CD4-positive, CD25-positive, alpha-beta regulatory T cell (primary cell): ENCODE measurements around the gene TTC7B. TPM values are rescaled to one million over a fixed set of nuclear protein-coding genes. Genes with fewer than 3 reads are reported as not detected.

Source experiments
- ATAC-seq, 2 donors: fragments of 150-1000 bp; cut with Tn5 transposase; one replicate each; pipeline ENCODE4 v1.10.0; 2021; ENCODE audit warnings: low read depth in 2 of 2, moderate number of reproducible peaks in 2 of 2, moderate library complexity in 1 of 2
- DNase-seq, 3 donors: peaks; one replicate each; pipeline versions ENCODE4 v3.0.0 to v3.0.0-alpha.2; 2012 to 2022; ENCODE audit warnings: mixed read lengths in 1 of 3
- H3K27ac ChIP-seq: one replicate; pipeline ENCODE4 v1.7.0; 2013; ENCODE audit warnings: mild to moderate bottlenecking, low read length; ENCODE audit not compliant: insufficient read depth, poor library complexity, severe bottlenecking
- H3K27me3 ChIP-seq: one replicate; pipeline ENCODE4 v1.7.0; 2013; ENCODE audit warnings: low read length; ENCODE audit not compliant: control insufficient read depth, insufficient read depth
- H3K36me3 ChIP-seq: one replicate; pipeline ENCODE4 v1.7.0; 2013; ENCODE audit warnings: mild to moderate bottlenecking, low read length, moderate library complexity; ENCODE audit not compliant: control insufficient read depth, insufficient read depth
- H3K4me1 ChIP-seq: 2 replicates; pipeline ENCODE4 v1.7.0; 2013; ENCODE audit warnings: mild to moderate bottlenecking, low read length; ENCODE audit not compliant: insufficient read depth, control insufficient read depth, poor library complexity, severe bottlenecking
- H3K4me3 ChIP-seq: one replicate; pipeline ENCODE4 v1.7.0; 2013; ENCODE audit warnings: low read depth, mild to moderate bottlenecking, low read length, moderate library complexity
- H3K9me3 ChIP-seq, 2 experiments: 1 replicate in 1 of 2; 2 replicates in 1 of 2; pipeline ENCODE4 v1.7.0; 2013; ENCODE audit warnings: low read length in 2 of 2, mild to moderate bottlenecking in 1 of 2, moderate library complexity in 1 of 2; ENCODE audit not compliant: control insufficient read depth in 2 of 2
- H3K27ac Mint-ChIP-seq, 3 donors: one replicate each; pipeline ENCODE4 v1.8.0; 2020 to 2022; ENCODE audit warnings: mild to moderate bottlenecking in 3 of 3, mixed read lengths in 3 of 3, moderate library complexity in 2 of 3
- H3K27me3 Mint-ChIP-seq: one replicate; pipeline ENCODE4 v1.8.0; 2022; ENCODE audit warnings: mild to moderate bottlenecking, mixed read lengths
- H3K36me3 Mint-ChIP-seq: one replicate; pipeline ENCODE4 v1.8.0; 2020; ENCODE audit warnings: mixed read lengths
- H3K4me1 Mint-ChIP-seq, 4 donors: one replicate each; pipeline ENCODE4 v1.8.0; 2020 to 2022; ENCODE audit warnings: mixed read lengths in 4 of 4, mild to moderate bottlenecking in 1 of 4
- H3K4me3 Mint-ChIP-seq, 4 donors: one replicate each; pipeline ENCODE4 v1.8.0; 2020 to 2022; ENCODE audit warnings: mild to moderate bottlenecking in 4 of 4, mixed read lengths in 4 of 4, moderate library complexity in 3 of 4
- H3K9me3 Mint-ChIP-seq, 7 donors: one replicate each; pipeline ENCODE4 v1.8.0; 2020 to 2022; ENCODE audit warnings: mixed read lengths in 7 of 7, mild to moderate bottlenecking in 3 of 7, moderate library complexity in 2 of 7
- polyA plus RNA-seq, 4 donors: library from polyadenylated mRNA; unstranded; fragments of 300-500 nt; fragmentation: Illumina TruSeq; gene quantifications; one replicate each; pipeline ENCODE4 v1.2.3, GENCODE V29; 2021
- total RNA-seq: library from RNA; stranded (reverse); gene quantifications from one replicate; pipeline ENCODE4 v1.2.3, GENCODE V29; 2022

Gene TTC7B
- total and polyA plus RNA-seq, 5 donors from 2014 or later, result 0.88 to 7.8 (median 1.0) TPM

DNA sequence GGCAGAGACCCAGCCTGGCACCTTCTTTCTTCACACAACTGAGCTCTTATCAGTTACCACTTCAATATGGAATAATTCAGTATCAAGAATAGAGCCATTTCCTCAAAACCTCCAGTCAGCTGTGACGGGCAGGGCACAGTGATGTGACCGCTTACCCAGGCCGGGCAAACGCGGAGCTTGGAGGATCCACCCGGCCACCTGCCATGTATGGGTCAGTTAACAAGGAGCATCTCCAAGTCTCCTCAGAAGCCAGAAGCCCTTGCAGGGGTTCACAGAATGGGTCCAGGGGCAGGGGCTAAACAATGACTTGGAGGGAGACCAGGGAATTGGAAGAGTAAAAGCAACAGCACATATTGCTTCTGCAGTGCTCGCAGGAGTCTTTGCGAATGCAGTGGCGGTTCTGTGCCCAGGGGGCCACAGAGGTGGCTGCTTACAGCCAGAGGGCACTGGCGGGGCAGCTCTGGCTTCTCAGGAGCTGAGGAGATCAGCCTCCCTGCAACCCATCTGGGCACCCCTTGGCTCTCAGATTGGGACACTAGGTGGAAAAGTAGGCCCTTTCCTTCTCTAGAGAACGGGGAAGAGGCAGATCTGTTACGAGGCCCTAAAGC is 257.1 kb downstream of the TTC7B start:
- Mint-ChIP-seq H3K4me3 (no peak overlapping the region), H3K36me3 (no peaks in the 10 kb centered on the region), H3K27ac (no peak overlapping the region), H3K4me1 (no peaks in the 10 kb centered on the region), H3K27me3 (no peaks in the 10 kb centered on the region), H3K9me3 (no peaks in the 10 kb centered on the region)
- Histone ChIP-seq H3K36me3 (no peaks in the 10 kb centered on the region), H3K27me3 (no peaks in the 10 kb centered on the region), H3K9me3 (no peaks in the 10 kb centered on the region), H3K27ac (no peak overlapping the region), H3K4me3 (no peak overlapping the region), H3K4me1 (no peaks in the 10 kb centered on the region)
- ATAC-seq, result no peak
- DNase-seq, result no peak

DNA sequence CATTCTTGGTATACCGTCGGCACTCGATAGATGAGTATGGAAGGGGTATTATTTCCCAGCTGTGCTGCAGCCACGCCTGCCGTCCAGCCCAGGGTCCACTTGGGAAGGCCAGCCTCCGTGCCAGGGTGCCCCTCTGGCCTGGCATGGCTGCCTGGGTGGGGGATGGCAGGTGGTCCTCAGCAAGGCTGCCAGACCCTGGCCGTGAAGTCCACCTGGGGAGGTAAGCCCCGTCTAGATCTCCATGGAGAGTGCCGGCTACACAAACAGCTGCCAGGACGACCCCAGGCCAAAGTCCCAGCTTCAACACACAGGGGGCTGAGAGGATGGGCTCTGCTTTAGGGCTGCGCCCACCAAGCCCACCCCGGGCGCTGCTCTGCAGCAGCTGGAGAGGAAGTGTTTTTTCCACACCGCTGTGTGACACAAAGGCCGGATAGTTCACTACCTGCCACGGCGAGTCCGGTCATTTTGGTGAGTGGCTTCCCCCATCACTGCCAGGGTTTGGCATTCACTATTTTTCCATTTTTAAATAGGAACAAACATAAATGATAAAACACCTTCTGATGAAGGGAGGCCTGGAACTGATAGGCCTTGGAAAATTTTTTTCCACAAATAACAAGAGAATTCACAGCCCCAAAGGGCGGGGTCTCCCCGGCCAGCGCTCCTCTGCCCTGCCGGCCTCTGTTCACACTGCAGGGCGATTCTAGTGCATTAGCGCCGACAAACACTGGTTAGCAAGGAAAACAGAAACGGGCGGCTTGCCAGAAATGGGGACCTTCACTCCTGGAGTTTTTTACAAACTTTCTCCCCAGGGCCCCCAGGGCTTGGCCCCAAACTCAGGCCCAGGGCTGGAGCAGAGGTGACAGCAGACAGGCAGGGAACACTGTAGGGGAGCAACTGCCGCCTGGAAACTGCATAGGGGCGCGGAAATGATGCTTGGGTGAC is 257.9 kb downstream of the TTC7B start:
- no peak overlapping the region for H3K27ac Mint-ChIP-seq

DNA sequence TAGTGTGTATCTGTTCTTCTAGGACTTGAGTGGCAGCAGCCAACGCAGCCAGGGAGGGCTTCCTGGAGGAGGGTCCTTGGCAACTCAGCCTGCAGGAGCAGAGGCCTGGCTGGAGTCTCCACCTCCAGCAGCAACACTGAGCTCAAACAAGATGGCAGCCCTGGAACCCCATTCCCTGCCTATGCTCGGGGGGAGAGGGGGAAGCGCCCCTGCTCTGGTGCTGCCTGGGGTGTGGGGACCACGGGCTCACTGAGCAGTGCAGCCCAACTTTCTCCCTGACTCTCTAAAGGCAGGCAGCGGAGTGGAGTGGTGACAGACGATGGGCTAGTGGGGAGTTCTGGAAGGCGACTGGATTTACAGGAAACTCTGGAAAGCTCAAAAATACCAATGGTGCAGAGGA is 258.7 kb downstream of the TTC7B start:
- no peaks in the 10 kb centered on the region for H3K9me3 ChIP-seq
- H3K36me3 Mint-ChIP-seq, result no peaks in the 10 kb centered on the region
- H3K36me3 ChIP-seq, result no peaks in the 10 kb centered on the region
- ATAC-seq (no peak), DNase-seq (no peak)
- H3K9me3 Mint-ChIP-seq, result no peaks in the 10 kb centered on the region
- H3K4me1 ChIP-seq, result no peaks in the 10 kb centered on the region
- no peak overlapping the region for H3K27ac ChIP-seq
- H3K27ac Mint-ChIP-seq, result no peak overlapping the region
- no peaks in the 10 kb centered on the region for H3K4me1 Mint-ChIP-seq
- no peak overlapping the region for H3K4me3 Mint-ChIP-seq
- no peak overlapping the region for H3K4me3 ChIP-seq
- no peaks in the 10 kb centered on the region for H3K27me3 ChIP-seq
- H3K27me3 Mint-ChIP-seq, result no peaks in the 10 kb centered on the region

More for the DNA sequence above, 257.9 kb downstream of the TTC7B start:
- no peaks in the 10 kb centered on the region for H3K4me1 ChIP-seq
- Mint-ChIP-seq H3K4me1 (no peaks in the 10 kb centered on the region), H3K36me3 (no peaks in the 10 kb centered on the region), H3K27me3 (no peaks in the 10 kb centered on the region), H3K9me3 (no peaks in the 10 kb centered on the region), H3K4me3 (no peak overlapping the region)
- no peak overlapping the region for H3K4me3 ChIP-seq
- no peak for DNase-seq
- H3K9me3 ChIP-seq, result no peaks in the 10 kb centered on the region
- H3K36me3 ChIP-seq, result no peaks in the 10 kb centered on the region
- no peak for ATAC-seq
- H3K27me3 ChIP-seq, result no peaks in the 10 kb centered on the region
- no peak overlapping the region for H3K27ac ChIP-seq

DNA sequence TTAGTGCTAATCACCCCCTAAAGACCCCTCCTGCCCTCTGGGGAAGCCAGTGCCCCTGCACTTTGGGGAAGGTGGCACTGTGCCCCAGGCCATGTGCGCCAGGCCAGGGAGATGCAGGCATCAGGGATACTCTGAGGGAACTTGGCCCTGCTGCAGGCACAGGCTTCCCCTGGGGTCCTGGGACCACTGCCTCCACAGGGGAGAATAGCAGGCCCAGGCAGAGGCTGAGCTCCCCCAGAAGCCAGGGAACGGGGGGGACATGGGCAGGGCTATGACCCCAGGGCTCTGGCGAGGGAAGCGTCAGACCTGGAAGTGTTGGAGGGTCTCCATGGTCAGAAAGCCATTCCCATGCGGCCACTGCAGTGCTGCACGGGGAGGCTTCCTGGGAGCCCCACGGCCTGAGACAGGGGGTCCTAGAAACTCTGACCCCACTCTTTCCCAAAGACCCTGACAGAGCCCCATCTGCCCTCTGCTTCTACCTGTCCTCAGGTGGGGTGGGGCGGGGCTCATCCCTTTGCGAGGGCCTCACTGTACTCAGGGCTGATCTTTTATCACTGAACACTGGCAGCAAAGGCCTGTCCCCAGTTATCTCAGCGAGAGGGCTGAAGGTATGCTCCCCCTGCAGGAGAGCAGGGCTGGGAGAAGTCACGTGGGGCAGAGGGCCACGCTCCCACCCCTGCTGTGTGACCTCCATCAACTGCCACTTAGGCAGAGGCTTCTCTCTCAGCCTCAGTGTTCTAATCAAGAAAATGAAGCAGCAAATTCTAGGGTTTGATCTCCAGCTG is 259.4 kb downstream of the TTC7B start:
- Mint-ChIP-seq H3K9me3 (no peaks in the 10 kb centered on the region), H3K36me3 (no peaks in the 10 kb centered on the region), H3K4me3 (no peak overlapping the region), H3K27ac (no peak overlapping the region), H3K4me1 (no peaks in the 10 kb centered on the region), H3K27me3 (no peaks in the 10 kb centered on the region)
- no peak for DNase-seq
- no peaks in the 10 kb centered on the region for H3K27me3 ChIP-seq
- no peak overlapping the region for H3K4me3 ChIP-seq
- H3K9me3 ChIP-seq, result no peaks in the 10 kb centered on the region
- no peak overlapping the region for H3K27ac ChIP-seq
- H3K4me1 ChIP-seq, result no peaks in the 10 kb centered on the region
- ATAC-seq, result no peak
- no peaks in the 10 kb centered on the region for H3K36me3 ChIP-seq

DNA sequence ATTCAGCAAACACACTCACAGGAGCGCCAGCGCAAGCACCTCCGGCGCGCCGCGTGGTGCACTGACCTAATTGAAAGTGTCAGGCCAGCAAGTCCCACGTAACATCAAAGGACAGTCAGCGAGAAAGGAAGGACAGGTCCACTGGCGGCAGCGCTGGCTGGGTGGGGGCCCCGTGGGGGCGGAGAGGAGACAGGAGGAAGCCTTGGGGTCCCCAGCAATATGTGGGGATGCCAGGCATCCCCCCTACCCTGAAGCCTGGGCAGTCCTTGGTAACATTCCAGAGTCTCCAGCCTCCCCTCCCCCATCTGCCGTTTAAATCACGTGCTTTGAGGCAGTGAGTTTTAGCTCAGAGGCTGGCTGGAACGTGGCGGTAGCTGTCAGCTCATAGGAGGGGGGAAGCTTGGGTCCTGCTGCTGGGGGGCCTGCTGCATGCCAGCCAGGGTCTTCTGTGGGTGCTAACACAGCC is 260.2 kb downstream of the TTC7B start:
- Histone ChIP-seq H3K27me3 (no peaks in the 10 kb centered on the region), H3K4me3 (no peak overlapping the region), H3K27ac (no peak overlapping the region), H3K36me3 (no peaks in the 10 kb centered on the region), H3K9me3 (no peaks in the 10 kb centered on the region), H3K4me1 (no peaks in the 10 kb centered on the region)
- DNase-seq (no peak), ATAC-seq (no peak)
- Mint-ChIP-seq H3K4me1 (no peaks in the 10 kb centered on the region), H3K27ac (no peak overlapping the region), H3K4me3 (no peak overlapping the region), H3K27me3 (no peaks in the 10 kb centered on the region), H3K36me3 (no peaks in the 10 kb centered on the region), H3K9me3 (no peaks in the 10 kb centered on the region)

DNA sequence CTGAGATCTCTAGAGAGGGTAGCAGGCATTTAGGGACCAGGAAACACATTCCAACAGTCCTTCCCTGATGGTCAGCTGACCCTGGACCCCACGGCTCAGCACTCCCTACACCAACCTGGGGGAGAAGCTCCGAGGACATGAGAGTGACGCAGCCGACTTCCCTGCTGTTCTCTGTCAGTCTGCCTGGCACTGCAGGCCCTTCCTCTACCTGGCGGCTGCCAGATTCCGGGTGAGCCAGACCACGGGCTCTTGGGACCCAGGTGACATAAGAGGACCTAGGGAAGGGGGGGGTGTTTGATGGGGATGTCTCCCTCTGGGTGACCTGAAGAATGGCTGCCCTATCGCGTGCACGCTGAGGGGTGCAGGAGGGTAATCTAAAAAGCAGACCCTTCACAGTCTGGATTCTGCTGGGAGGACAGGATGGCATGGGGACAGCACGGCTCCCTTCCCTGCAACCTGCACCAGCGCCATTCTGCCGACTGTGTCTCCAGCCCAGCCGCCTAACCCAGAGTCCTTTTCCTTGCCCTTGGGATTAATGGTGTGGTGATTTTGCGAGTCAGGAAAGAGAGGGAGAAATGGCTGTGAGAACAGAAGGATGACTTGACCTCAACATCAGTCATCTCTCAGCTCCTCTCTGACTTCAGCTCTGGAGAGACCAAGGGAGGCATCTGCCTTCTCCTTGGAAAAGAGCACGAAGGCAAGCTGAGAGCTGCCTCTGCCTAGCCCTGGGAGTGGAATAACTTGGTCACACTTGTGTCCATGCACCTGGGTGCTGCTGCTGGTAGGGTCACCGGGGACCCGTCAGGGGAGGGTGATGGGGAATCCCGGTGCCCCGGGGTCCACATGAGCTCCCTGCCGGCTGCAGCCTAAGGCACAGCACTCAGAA is 260.9 kb downstream of the TTC7B start:
- no peaks in the 10 kb centered on the region for H3K9me3 Mint-ChIP-seq
- no peaks in the 10 kb centered on the region for H3K27me3 Mint-ChIP-seq
- H3K27ac Mint-ChIP-seq, result no peak overlapping the region
- H3K4me3 Mint-ChIP-seq, result no peak overlapping the region
- no peak overlapping the region for H3K27ac ChIP-seq
- DNase-seq (no peak), ATAC-seq (no peak)
- H3K4me1 Mint-ChIP-seq, result no peaks in the 10 kb centered on the region
- no peaks in the 10 kb centered on the region for H3K9me3 ChIP-seq
- no peaks in the 10 kb centered on the region for H3K36me3 ChIP-seq
- H3K36me3 Mint-ChIP-seq, result no peaks in the 10 kb centered on the region
- H3K4me1 ChIP-seq, result no peaks in the 10 kb centered on the region
- no peak overlapping the region for H3K4me3 ChIP-seq
- no peaks in the 10 kb centered on the region for H3K27me3 ChIP-seq

DNA sequence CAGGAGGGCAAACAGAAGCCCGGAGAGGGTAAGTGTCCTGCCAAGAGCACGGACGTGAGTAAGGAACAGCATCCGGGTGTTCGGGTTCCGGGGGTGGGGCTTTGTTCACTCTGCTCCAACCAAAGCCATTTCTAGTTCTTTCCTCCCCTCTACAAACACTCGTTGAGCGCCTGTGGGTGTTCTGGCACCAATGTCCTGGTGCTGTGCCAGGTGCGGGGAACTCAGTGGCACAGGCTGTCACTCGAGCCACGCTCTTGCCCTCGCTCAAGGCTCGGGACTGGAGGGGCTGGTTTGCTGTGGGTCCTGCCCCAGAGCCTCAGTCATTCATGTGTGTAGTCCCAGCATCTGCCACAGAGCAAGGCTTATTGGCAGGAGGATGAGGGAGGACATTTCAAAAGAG is 261.9 kb downstream of the TTC7B start:
- Histone ChIP-seq H3K9me3 (no peaks in the 10 kb centered on the region), H3K36me3 (no peaks in the 10 kb centered on the region), H3K27ac (no peak overlapping the region), H3K27me3 (no peaks in the 10 kb centered on the region), H3K4me1 (no peaks in the 10 kb centered on the region), H3K4me3 (no peak overlapping the region)
- Mint-ChIP-seq H3K36me3 (no peaks in the 10 kb centered on the region), H3K4me3 (no peak overlapping the region), H3K4me1 (no peaks in the 10 kb centered on the region), H3K27ac (no peak overlapping the region), H3K27me3 (no peaks in the 10 kb centered on the region), H3K9me3 (no peaks in the 10 kb centered on the region)
- DNase-seq (no peak), ATAC-seq (no peak)
